NCI-H226 (cell line): ENCODE measurements around the gene MRPL16.
"Not testable (repeated sequence)": the region's sequence is repeated elsewhere in the genome, so short reads cannot be mapped to it uniquely, and the experiment has no call there.

Experiments used
- DNase-seq: peaks from one replicate; pipeline ENCODE4 v3.0.0-alpha.2; 2015

MRPL16 gene

GRCh38 chr11:59807047-59807610, 3.4 kb downstream of the MRPL16 start:
- DNase-seq = no peak

GRCh38 chr11:59804061-59804460, 6.5 kb downstream of the MRPL16 start:
- DNase-seq = no peak

- peak; percentile 3 for DNase-seq
Observed at GRCh38 chr11:59802639-59803176, 7.9 kb downstream of the MRPL16 start.

GRCh38 chr11:59801981-59802638, 8.5 kb downstream of the MRPL16 start:
- peak; percentile 15 for DNase-seq

GRCh38 chr11:59801160-59801706, 9.3 kb downstream of the MRPL16 start:
- no peak for DNase-seq

GRCh38 chr11:59800390-59801025, 10.1 kb downstream of the MRPL16 start:
- DNase-seq = no peak

- no peak for DNase-seq
Observed at GRCh38 chr11:59794417-59794816, 16.2 kb downstream of the MRPL16 start.

- DNase-seq = no peak
Observed at GRCh38 chr11:59792507-59792906, 18.1 kb downstream of the MRPL16 start.

GRCh38 chr11:59791639-59792038, 18.9 kb downstream of the MRPL16 start:
- DNase-seq = no peak

GRCh38 chr11:59787816-59788215, 22.8 kb downstream of the MRPL16 start:
- peak; percentile 77 for DNase-seq

- no peak for DNase-seq
Observed at GRCh38 chr11:59787255-59787588, 23.4 kb downstream of the MRPL16 start.

- no peak for DNase-seq
Observed at GRCh38 chr11:59785818-59786217, 24.8 kb downstream of the MRPL16 start.

GRCh38 chr11:59784441-59784840, 26.1 kb downstream of the MRPL16 start:
- DNase-seq = not testable (repeated sequence)

GRCh38 chr11:59783632-59784090, 26.9 kb downstream of the MRPL16 start:
- no peak for DNase-seq

- DNase-seq = no peak
Observed at GRCh38 chr11:59782080-59782479, 28.5 kb downstream of the MRPL16 start.

GRCh38 chr11:59779487-59779886, 31.1 kb downstream of the MRPL16 start:
- peak; percentile 55 for DNase-seq

- no peak for DNase-seq
Observed at GRCh38 chr11:59778122-59778521, 32.5 kb downstream of the MRPL16 start.

- DNase-seq = no peak
Observed at GRCh38 chr11:59777104-59777503, 33.5 kb downstream of the MRPL16 start.

GRCh38 chr11:59776210-59777066, 34.1 kb downstream of the MRPL16 start:
- DNase-seq = peak; percentile 94

- DNase-seq = no peak
Observed at GRCh38 chr11:59773083-59773440, 37.5 kb downstream of the MRPL16 start.

- no peak for DNase-seq
Observed at GRCh38 chr11:59771605-59772004, 39.0 kb downstream of the MRPL16 start.

- DNase-seq = no peak
Observed at GRCh38 chr11:59770869-59771268, 39.7 kb downstream of the MRPL16 start.

- DNase-seq = no peak
Observed at GRCh38 chr11:59770319-59770718, 40.3 kb downstream of the MRPL16 start.
